ENCODE measurements around the gene MFSD11.
"Not testable (repeated sequence)": the region's sequence is repeated elsewhere in the genome, so short reads cannot be mapped to it uniquely, and the experiment has no call there.

The MFSD11 gene

GRCh38 chr17:76808326-76808725, 70.4 kb downstream of the MFSD11 start:
- no peak for DNase-seq

DNA sequence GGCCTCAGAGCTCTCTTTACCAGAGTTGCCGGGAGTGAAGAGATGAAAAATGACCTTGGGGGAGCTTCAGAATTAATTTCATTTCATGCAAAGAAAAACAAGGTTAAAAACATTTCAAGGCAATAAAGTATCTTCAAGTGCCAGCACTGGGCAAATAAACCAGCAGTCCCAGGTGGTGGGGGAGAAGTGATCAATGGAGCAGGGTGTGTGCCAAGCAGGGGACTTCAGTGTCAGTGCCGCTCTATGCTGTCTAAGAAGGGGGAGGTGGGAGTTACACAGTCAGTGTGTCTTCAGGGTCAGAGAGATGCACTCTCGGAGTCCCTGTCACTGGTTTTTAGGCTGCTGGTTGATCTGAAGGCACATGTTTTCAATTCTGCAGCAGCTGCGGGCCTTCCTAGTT, 73.0 kb downstream of the MFSD11 start:
- no peak for DNase-seq

DNA sequence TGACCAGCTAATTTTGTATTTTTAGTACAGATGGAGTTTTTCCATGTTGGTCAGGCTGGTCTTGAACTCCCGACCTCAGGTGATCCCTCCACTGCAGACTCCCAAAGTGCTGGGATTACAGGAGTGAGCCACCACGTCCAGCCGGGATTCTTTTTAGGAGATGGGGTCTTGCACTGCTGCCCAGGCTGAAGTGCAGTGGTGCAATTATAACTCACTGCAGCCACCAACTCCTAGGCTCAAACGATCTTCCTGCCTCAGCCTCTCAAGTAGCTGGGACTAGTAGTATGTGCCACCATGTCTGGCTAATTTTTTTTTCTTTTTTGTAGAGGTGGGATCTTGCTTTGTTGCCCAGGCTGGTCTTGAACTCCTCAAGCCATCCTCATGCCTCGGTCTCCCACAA, 73.9 kb downstream of the MFSD11 start:
- DNase-seq: no peak

DNA sequence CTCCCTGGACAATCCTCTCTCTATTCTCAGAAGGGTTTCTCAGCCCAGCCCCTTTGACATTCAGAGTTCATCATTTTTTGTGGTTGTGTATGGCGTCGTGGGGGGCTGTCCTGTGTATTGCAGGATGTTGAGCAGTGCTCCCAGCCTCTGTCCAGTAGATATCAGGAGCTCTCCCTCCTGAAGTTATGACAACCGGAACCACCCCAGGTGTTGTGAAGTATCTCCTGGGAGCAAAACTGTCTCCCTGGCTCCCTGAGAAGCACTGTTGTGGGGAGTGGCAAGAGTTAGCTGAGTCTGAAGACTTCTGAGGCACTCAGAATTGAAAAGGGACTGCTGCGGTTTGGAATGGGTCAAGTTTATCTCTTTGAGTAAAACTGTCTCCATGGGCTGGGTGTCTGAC, 74.3 kb downstream of the MFSD11 start:
- no peak for DNase-seq

- DNase-seq: no peak
Observed at GRCh38 chr17:76812968-76813367, 75.0 kb downstream of the MFSD11 start.

- not testable (repeated sequence) for DNase-seq
Observed at GRCh38 chr17:76815907-76816589, 78.1 kb downstream of the MFSD11 start.

DNA sequence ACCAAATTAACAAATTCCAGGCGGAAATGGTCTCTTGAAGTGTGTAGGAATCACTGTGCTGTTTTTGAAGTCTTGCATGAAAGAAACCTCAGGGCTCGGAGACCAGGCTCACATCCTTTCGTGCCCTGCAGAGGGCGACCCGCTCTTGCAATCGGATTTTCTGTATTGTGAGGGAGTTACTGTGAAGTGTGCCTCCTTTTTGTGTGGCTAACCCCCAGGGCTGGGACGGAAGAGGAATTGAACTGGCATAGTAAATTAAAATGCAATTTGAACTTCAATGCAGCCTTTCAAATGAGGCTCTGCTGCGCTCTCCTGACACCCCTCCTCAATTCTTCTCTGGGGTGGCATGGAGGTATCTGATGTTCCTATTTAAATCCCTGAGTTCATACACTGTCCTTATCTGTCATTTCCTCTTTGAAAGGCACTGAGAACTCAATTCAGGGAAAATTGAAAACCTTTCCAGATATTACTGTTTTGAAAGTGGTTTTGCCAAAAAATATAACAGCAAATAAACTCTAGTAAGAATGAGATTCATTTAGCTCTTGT, 78.7 kb downstream of the MFSD11 start:
- peak; percentile 34 for DNase-seq

- DNase-seq: no peak
Observed at GRCh38 chr17:76820039-76820438, 82.1 kb downstream of the MFSD11 start.

DNA sequence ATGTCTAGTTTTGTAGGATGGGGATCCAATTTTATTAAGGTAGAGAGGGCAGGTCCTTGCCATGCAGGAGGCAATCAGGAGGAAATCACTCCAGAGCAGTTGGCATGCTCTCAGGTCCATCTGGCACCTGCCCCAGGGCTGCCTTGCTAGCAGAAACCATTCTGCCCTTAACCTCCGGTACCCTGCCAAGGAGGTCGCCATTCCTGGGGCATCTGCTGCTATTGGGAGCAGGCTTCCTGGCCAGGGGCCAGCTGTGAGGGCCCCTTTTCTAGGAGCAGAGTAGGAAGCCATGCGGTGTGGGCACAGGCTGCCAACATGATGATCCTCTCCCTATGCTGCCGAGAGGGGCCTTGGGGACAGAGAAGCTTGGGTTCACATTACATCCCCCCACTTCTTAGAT, 82.6 kb downstream of the MFSD11 start:
- DNase-seq: no peak

GRCh38 chr17:76822184-76822778, 84.4 kb downstream of the MFSD11 start:
- DNase-seq: no peak

DNA sequence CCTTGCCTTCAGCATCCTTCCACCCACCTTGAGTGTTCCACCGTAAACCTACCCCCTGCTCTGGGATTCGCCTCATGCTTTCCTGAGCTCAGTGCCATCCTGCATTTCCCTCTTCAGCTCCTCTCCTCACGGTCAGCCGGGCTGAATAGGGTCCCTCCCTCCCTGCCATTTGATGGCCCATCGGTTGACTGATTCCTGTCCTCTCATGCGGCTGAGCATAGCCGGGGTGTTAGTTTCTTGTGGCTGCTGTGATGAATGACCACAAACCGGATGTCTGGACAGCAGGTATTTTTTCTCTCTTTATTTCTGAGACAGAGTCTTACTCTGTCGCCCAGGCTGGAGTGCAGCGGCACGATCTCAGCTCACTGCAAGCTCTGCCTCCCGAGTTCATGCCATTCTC, 86.2 kb downstream of the MFSD11 start:
- no peak for DNase-seq

GRCh38 chr17:76826330-76827068, 88.6 kb downstream of the MFSD11 start:
- no peak for DNase-seq

DNA sequence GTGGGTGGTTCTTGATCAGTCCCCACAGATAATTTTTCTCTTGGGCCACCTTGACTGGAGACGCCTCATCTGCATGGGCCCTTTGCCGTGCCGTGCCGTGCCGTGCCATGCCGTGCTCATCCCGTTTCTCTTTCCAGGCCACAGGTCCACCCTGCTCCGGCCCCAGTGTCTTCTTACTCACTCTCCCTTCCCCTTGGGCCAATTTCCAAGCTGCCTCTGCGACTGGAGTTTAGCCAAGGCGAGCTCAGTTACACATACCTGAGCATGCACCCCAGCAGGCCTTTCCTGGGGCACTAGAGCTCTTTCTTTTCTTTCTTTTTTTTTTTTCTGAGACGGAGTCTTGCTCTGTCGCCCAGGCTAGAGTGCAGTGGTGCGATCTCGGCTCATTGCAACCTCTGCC, 89.8 kb downstream of the MFSD11 start:
- no peak for DNase-seq

All from suppressor macrophage treated with lipopolysaccharide for 4 hours (primary cell).